Progenitor cell of endocrine pancreas (in vitro differentiated cells): Measurements from ENCODE around the gene HYAL1. TPM values are rescaled to one million over a fixed set of nuclear protein-coding genes. Genes with fewer than 3 reads are reported as not detected.

ENCODE experiments used
- DNase-seq: peaks from one replicate; pipeline ENCODE4 v3.0.0; 2021; ENCODE audit warnings: low spot score; ENCODE audit not compliant: unreplicated experiment
- H3K27ac Mint-ChIP-seq: 2 replicates; pipeline ENCODE4 v1.8.0; 2021; ENCODE audit warnings: mild to moderate bottlenecking, moderate library complexity, mixed read lengths
- H3K27me3 Mint-ChIP-seq: 2 replicates; pipeline ENCODE4 v1.8.0; 2021; ENCODE audit warnings: mixed read lengths
- H3K36me3 Mint-ChIP-seq: 2 replicates; pipeline ENCODE4 v1.8.0; 2022; ENCODE audit warnings: mixed read lengths; ENCODE audit not compliant: insufficient read depth
- H3K4me1 Mint-ChIP-seq: 2 replicates; pipeline ENCODE4 v1.8.0; 2021; ENCODE audit warnings: low read depth, mixed read lengths
- H3K4me3 Mint-ChIP-seq: 2 replicates; pipeline ENCODE4 v1.8.0; 2021; ENCODE audit warnings: low read depth, mild to moderate bottlenecking, moderate library complexity, mixed read lengths
- H3K9me3 Mint-ChIP-seq: 2 replicates; pipeline ENCODE4 v1.8.0; 2021; ENCODE audit warnings: low read depth, mixed read lengths
- total RNA-seq: library from RNA; stranded (reverse); gene quantifications from 2 replicates; pipeline ENCODE4 v1.2.1, GENCODE V29; 2021
- TF ChIP-seq, protein P1 (sequence below): fragments of 200-600 bp; sonication (generic); IDR thresholded peaks from one replicate; pipeline ENCODE4 v1.5.0; 2021; ENCODE audit warnings: antibody characterized with exemption, mild to moderate bottlenecking; ENCODE audit not compliant: unreplicated experiment

HYAL1 gene
- total RNA-seq, 1 donor from 2014 or later = 3.1 TPM

- peaks cover 11% of the 10 kb centered on the region for H3K36me3 Mint-ChIP-seq
- TF ChIP-seq, protein P1, sequence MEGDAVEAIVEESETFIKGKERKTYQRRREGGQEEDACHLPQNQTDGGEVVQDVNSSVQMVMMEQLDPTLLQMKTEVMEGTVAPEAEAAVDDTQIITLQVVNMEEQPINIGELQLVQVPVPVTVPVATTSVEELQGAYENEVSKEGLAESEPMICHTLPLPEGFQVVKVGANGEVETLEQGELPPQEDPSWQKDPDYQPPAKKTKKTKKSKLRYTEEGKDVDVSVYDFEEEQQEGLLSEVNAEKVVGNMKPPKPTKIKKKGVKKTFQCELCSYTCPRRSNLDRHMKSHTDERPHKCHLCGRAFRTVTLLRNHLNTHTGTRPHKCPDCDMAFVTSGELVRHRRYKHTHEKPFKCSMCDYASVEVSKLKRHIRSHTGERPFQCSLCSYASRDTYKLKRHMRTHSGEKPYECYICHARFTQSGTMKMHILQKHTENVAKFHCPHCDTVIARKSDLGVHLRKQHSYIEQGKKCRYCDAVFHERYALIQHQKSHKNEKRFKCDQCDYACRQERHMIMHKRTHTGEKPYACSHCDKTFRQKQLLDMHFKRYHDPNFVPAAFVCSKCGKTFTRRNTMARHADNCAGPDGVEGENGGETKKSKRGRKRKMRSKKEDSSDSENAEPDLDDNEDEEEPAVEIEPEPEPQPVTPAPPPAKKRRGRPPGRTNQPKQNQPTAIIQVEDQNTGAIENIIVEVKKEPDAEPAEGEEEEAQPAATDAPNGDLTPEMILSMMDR = no peak
- no peak for DNase-seq
- peaks cover 46% of the 10 kb centered on the region for H3K4me1 Mint-ChIP-seq
- peak overlapping the region; percentile 96 for H3K27ac Mint-ChIP-seq
- peak overlapping the region; percentile 56 for H3K4me3 Mint-ChIP-seq
- H3K9me3 Mint-ChIP-seq = no peaks in the 10 kb centered on the region
- H3K27me3 Mint-ChIP-seq = no peaks in the 10 kb centered on the region
Observed at GRCh38 chr3:50260942-50261441, 42.4 kb downstream of the HYAL1 start.

DNA sequence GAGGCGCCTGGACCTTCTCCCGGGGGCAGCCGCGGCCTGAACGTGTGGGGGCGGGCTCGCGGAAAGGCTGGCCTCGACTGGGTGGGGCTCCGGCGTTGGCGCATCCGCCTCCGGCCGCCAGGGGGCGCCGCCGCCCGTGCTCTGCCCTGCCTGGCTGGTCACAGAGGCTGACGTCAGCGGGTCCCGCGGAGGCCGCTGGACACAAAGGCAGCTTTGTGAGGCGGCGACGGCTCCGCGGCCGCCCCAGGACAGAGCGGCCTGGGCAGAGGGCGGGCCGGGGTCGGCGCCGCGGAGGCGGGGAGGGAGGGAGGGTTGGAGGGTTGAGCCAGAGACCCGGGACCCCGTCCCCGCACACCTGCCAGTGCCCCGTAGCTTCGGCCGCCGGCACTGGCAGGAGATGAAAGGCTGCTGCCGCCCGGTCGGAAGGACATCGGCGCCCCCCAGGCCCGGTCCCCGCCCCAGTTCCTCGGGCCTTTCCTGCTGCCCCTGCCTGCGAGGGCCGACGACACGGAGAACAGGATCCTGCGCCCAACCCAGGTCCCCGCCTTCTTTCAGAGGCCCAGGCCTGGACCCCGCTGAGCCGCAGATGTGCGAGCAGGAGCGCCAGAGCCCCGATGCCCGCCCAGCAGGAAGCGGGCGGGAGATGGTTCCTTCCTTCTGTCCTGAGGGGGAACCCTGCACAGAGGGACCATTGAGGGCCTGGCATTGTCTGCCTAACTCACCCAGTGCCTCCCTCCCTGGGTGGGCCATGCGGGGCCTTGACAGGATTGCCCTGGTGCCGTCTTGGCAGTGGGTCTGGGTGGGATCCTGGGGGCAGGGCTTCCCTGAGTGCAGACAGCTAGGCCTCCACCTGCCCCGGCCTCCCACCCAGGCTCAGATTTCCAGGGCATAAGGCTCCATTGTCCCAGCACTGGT lies 43.1 kb downstream of the HYAL1 start:
- Mint-ChIP-seq H3K27ac (peak overlapping the region; percentile 96), H3K27me3 (no peaks in the 10 kb centered on the region), H3K4me1 (peaks cover 42% of the 10 kb centered on the region), H3K4me3 (peak overlapping the region; percentile 56), H3K36me3 (peaks cover 11% of the 10 kb centered on the region), H3K9me3 (no peaks in the 10 kb centered on the region)
- DNase-seq = peak; percentile 95
- TF ChIP-seq, protein P1 = peak; percentile 99

DNA sequence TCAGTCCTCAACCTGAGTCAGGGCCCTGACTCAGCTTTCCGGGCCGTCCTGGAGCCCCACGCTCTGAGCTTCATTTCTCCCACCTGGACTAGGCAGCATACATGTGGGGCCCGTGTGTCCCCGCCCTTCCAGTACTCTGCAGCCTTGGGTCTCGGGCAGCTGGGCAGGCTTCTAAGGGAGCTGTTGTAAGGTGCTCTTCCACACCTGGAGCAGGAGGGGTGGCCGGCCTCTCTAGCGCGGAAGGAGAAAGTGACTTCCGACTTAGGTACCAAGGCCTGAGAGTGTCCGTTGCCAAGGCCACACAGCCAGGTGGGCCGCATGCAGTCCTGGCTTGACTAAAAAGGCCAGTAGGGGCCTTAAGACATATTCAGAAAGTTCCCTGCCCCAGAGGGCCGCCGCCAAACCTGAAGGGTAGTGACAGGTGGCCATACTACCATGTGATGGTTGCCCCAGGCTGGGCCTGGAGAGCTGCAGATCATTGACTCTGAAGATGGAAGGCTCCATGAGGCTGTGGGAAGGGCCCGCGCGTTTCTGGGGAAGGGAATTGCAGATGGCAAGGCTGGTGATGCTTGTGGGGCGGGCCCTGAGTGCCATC lies 43.8 kb downstream of the HYAL1 start:
- H3K4me1 Mint-ChIP-seq = peaks cover 38% of the 10 kb centered on the region
- peak overlapping the region; percentile 87 for H3K27ac Mint-ChIP-seq
- H3K9me3 Mint-ChIP-seq = no peaks in the 10 kb centered on the region

GRCh38 chr3:50258979-50259378 lies 44.4 kb downstream of the HYAL1 start:
- no peak for DNase-seq
- TF ChIP-seq, protein P1 = no peak
- Mint-ChIP-seq H3K4me3 (no peak overlapping the region), H3K9me3 (no peaks in the 10 kb centered on the region), H3K4me1 (peaks cover 33% of the 10 kb centered on the region), H3K27me3 (no peaks in the 10 kb centered on the region), H3K36me3 (peaks cover 11% of the 10 kb centered on the region), H3K27ac (peak overlapping the region; percentile 87)

More for the DNA sequence above, 43.8 kb downstream of the HYAL1 start:
- TF ChIP-seq, protein P1 = no peak
- DNase-seq = no peak
- peaks cover 11% of the 10 kb centered on the region for H3K36me3 Mint-ChIP-seq
- no peak overlapping the region for H3K4me3 Mint-ChIP-seq
- H3K27me3 Mint-ChIP-seq = no peaks in the 10 kb centered on the region

DNA sequence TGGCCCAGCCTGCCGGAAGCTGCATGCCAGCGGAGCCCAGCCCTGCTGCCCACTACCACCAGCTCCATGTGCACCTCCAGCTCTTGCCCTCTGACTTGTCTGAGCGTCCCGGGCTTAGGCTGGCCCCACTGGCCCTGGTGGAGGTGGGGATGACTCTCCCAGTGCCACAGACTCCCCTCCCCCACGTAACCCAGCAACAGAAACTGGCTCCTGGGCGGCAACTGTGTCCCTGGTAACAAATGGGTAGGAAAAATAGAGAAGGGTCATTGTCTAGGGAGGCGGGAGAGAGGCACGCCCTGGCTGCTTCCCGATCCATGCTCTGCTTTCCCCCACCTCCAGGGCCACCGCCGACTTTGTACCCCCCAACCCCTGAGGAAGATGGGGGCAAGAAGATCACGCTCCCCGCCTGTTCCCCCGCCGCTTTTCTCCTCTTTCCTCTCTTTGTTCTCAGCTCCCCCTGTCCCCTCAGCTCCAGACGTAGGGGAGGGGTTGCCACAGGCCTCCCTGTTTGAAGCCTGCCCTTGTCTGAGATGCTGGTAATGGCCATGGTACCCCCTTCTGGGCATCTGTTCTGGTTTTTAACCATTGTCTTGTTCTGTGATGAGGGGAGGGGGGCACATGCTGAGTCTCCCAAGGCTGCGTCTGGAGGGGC lies 45.2 kb downstream of the HYAL1 start:
- no peaks in the 10 kb centered on the region for H3K9me3 Mint-ChIP-seq
- TF ChIP-seq, protein P1 = no peak
- H3K4me1 Mint-ChIP-seq = peaks cover 31% of the 10 kb centered on the region
- no peaks in the 10 kb centered on the region for H3K27me3 Mint-ChIP-seq
- H3K4me3 Mint-ChIP-seq = no peak overlapping the region
- DNase-seq = no peak
- H3K27ac Mint-ChIP-seq = peak overlapping the region; percentile 89
- peaks cover 11% of the 10 kb centered on the region for H3K36me3 Mint-ChIP-seq
